Right lobe of liver (tissue), 6 donors: ENCODE data around the gene WNK2. TPM values are rescaled to one million over a fixed set of nuclear protein-coding genes. Genes with fewer than 3 reads are reported as not detected.
A peak's percentile ranks its signal among the peaks of the same experiment; 100 is the strongest.

Experiments
- ATAC-seq, 4 donors: fragments of 200-7000 bp; cut with Tn5 transposase; one replicate each; pipeline ENCODE4 v1.9.1; 2020; ENCODE audit warnings: mild to moderate bottlenecking in 4 of 4, moderate library complexity in 4 of 4
- DNase-seq, 3 donors: peaks; one replicate each; pipeline ENCODE4 v3.0.0-alpha.2; 2020
- H3K27ac ChIP-seq, 3 donors: fragments of 200-600 bp; one replicate each; pipeline ENCODE4 v1.8.0; 2022
- H3K27me3 ChIP-seq, 2 donors: fragments of 200-600 bp; one replicate each; pipeline ENCODE4 v1.8.0; 2022
- H3K36me3 ChIP-seq, 4 donors: fragments of 200-600 bp; sonication (generic) in 1 of 4; one replicate each; pipeline versions ENCODE4 v1.5.1 to v1.8.0; 2017 to 2022; ENCODE audit warnings: control low read depth in 1 of 4
- H3K4me1 ChIP-seq, 4 donors: fragments of 200-600 bp; sonication (generic) in 1 of 4; one replicate each; pipeline versions ENCODE4 v1.5.1 to v1.8.0; 2017 to 2022; ENCODE audit warnings: control low read depth in 1 of 4
- H3K4me3 ChIP-seq, 3 donors: fragments of 200-600 bp; one replicate each; pipeline ENCODE4 v1.8.0; 2022
- H3K9me3 ChIP-seq, 4 donors: fragments of 200-600 bp; sonication (generic) in 1 of 4; one replicate each; pipeline versions ENCODE4 v1.5.1 to v1.8.0; 2017 to 2022; ENCODE audit warnings: control low read depth in 1 of 4
- CTCF ChIP-seq, 4 donors: fragments of 200-600 bp in 3 of 4; fragments of 450-650 bp in 1 of 4; IDR thresholded peaks; one replicate each; pipeline versions ENCODE4 v1.5.1 to v1.8.0; 2016 to 2022; ENCODE audit warnings: antibody characterized with exemption in 4 of 4, mild to moderate bottlenecking in 2 of 4
- POLR2A ChIP-seq: fragments of 450-650 bp; IDR thresholded peaks from one replicate; pipeline ENCODE4 v1.6.1; 2017; ENCODE audit warnings: antibody characterized with exemption, mild to moderate bottlenecking
- WGBS: methylation state at CpG from one replicate; pipeline ENCODE4 v1.1.6; 2018; ENCODE audit warnings: low coverage, low lambda C conversion rate; ENCODE audit not compliant: insufficient coverage; ENCODE audit errors: missing lambda C conversion rate; 5-methylcytosine and 5-hydroxymethylcytosine counted together
- intact Hi-C, 2 donors: fragments of 100-400 bp; cut with DNase I; formaldehyde crosslinking; loops; one replicate each; pipeline versions ENCODE4 v1.11.2 to v1.14.1; 2022
- total RNA-seq, 6 experiments: library from RNA; depleted of rRNA in 2 of 6; stranded (reverse); fragments of >200 nt in 2 of 6; fragmentation: NEBNext Ultra II Directional in 3 of 6; extraction: Animal tissue kit (Norgen Biotek cat#: 25700) in 3 of 6; gene quantifications; one replicate each; pipeline versions ENCODE4 v1.1.0 to v1.2.4, GENCODE V29; 2016 to 2023
- donor health status: DM: no; HTN: yes; CAD: no.
- donor health status: DM: no; HTN: no; CAD: no.
- donor health status: DM: no; HTN: no; CAD: no.
- donor health status: DM: no; HTN: yes; CAD: no.
- donor health status: DM: no; HTN: yes; CAD: no.

Gene WNK2
- total RNA-seq, 6 experiments from 2014 or later, result 0.43 to 3.6 (median 1.3) TPM

GRCh38 chr9:93317495-93318094 is 133.7 kb downstream of the WNK2 start:
- Histone ChIP-seq H3K27me3 (no peaks in the 10 kb centered on the region), H3K4me1 (peaks cover 0 to 6% (median 0%) of the 10 kb centered on the region in 4 donors), H3K9me3 (no peaks in the 10 kb centered on the region), H3K4me3 (no peak overlapping the region), H3K36me3 (no peaks in the 10 kb centered on the region), H3K27ac (no peak overlapping the region)
- TF ChIP-seq POLR2A, result no peak
- TF ChIP-seq CTCF (IDR thresholded peaks at IDR 0.05), result no peak
- ATAC-seq (no peak), DNase-seq (no peak)
- WGBS, result 82% methylated on average over 15 of the region's 30 CpGs
- intact Hi-C loops, result no loop called here

- Histone ChIP-seq H3K9me3 (no peaks in the 10 kb centered on the region), H3K36me3 (no peaks in the 10 kb centered on the region), H3K4me1 (no peaks in the 10 kb centered on the region), H3K27ac (no peak overlapping the region), H3K27me3 (no peaks in the 10 kb centered on the region), H3K4me3 (no peak overlapping the region)
- 100% methylated on average over 2 of the region's 9 CpGs for WGBS
- ATAC-seq, result no peak
- intact Hi-C loops, result no loop called here
- TF ChIP-seq CTCF (IDR thresholded peaks at IDR 0.05) (no peak), POLR2A (no peak)
- DNase-seq, result no peak
Measured at GRCh38 chr9:93318480-93318879, 134.5 kb downstream of the WNK2 start.

GRCh38 chr9:93319301-93319991 is 135.5 kb downstream of the WNK2 start:
- H3K27ac ChIP-seq, result no peak overlapping the region
- intact Hi-C loops, result no loop called here
- H3K36me3 ChIP-seq, result no peaks in the 10 kb centered on the region
- no peaks in the 10 kb centered on the region for H3K9me3 ChIP-seq
- ATAC-seq (peak in 1 of 4 donors; percentile 10), DNase-seq (no peak)
- H3K4me3 ChIP-seq, result no peak overlapping the region
- no peaks in the 10 kb centered on the region for H3K27me3 ChIP-seq
- no peaks in the 10 kb centered on the region for H3K4me1 ChIP-seq
- TF ChIP-seq POLR2A, result no peak
- TF ChIP-seq CTCF (IDR thresholded peaks at IDR 0.05), result no peak
- WGBS, result 100% methylated on average over 1 of the region's 13 CpGs

GRCh38 chr9:93319992-93320500 is 136.1 kb downstream of the WNK2 start:
- no peak for DNase-seq

More at GRCh38 chr9:93319992-93320500, 136.1 kb downstream of the WNK2 start:
- no peak overlapping the region for H3K27ac ChIP-seq
- intact Hi-C loops, result no loop called here
- no peaks in the 10 kb centered on the region for H3K36me3 ChIP-seq
- no peaks in the 10 kb centered on the region for H3K9me3 ChIP-seq
- TF ChIP-seq CTCF (IDR thresholded peaks at IDR 0.05) (no peak), POLR2A (no peak)
- no peak overlapping the region for H3K4me3 ChIP-seq
- H3K27me3 ChIP-seq, result no peaks in the 10 kb centered on the region
- WGBS, result 85% methylated on average over 6 of the region's 19 CpGs
- ATAC-seq, result no peak
- no peaks in the 10 kb centered on the region for H3K4me1 ChIP-seq
